HG03135 (cell line): ENCODE measurements around the gene POLR3F.
"Not testable (repeated sequence)": the region's sequence is repeated elsewhere in the genome, so short reads cannot be mapped to it uniquely, and the experiment has no call there.

Source experiments
- ATAC-seq: cut with Tn5 transposase; IDR thresholded peaks from one replicate; pipeline ENCODE4 v1.9.1; 2021; ENCODE audit warnings: mild to moderate bottlenecking, moderate library complexity; ENCODE audit not compliant: unreplicated experiment

The POLR3F gene

GRCh38 chr20:18466894-18467730 is at the start of gene POLR3F, which contains the start of gene DZANK1:
POLR3F (plus strand) TSS chr20:18467390; CDS start chr20:18467507, 117 bp downstream.
DZANK1 (minus strand) TSS chr20:18467030; CDS start chr20:18465358, 1,672 bp downstream.
- peak; percentile 95 for ATAC-seq

GRCh38 chr20:18421608-18422007 is 45.6 kb upstream of the POLR3F start:
- ATAC-seq: no peak

GRCh38 chr20:18427214-18427613 is 40.0 kb upstream of the POLR3F start:
- ATAC-seq: no peak

GRCh38 chr20:18428490-18429173 is 38.6 kb upstream of the POLR3F start:
- no peak for ATAC-seq

- ATAC-seq: no peak
These were observed 36.9 kb upstream of the POLR3F start for GRCh38 chr20:18430172-18430826.

- ATAC-seq: no peak
These were observed 36.0 kb upstream of the POLR3F start for GRCh38 chr20:18431206-18431605.

GRCh38 chr20:18436847-18437246 is 30.3 kb upstream of the POLR3F start:
- ATAC-seq: no peak

GRCh38 chr20:18440403-18440802 is 26.8 kb upstream of the POLR3F start:
- ATAC-seq: no peak

GRCh38 chr20:18443886-18444285 is 23.3 kb upstream of the POLR3F start:
- no peak for ATAC-seq

GRCh38 chr20:18456600-18456999 is 10.6 kb upstream of the POLR3F start:
- no peak for ATAC-seq

GRCh38 chr20:18465536-18466200 is 1.5 kb upstream of the POLR3F start:
- no peak for ATAC-seq

GRCh38 chr20:18466574-18466893 is 656 bp upstream of the POLR3F start:
- ATAC-seq: peak; percentile 21

- ATAC-seq: no peak
These were observed 10.0 kb downstream of the POLR3F start for GRCh38 chr20:18477218-18477617.

GRCh38 chr20:18477821-18478220 is 10.6 kb downstream of the POLR3F start:
- no peak for ATAC-seq

- ATAC-seq: no peak
These were observed 14.4 kb downstream of the POLR3F start for GRCh38 chr20:18481596-18481995.

GRCh38 chr20:18488301-18488700 is 21.1 kb downstream of the POLR3F start:
- ATAC-seq: no peak

- no peak for ATAC-seq
These were observed 28.9 kb downstream of the POLR3F start for GRCh38 chr20:18496042-18496441.

GRCh38 chr20:18496740-18497592 is 29.8 kb downstream of the POLR3F start, which contains the start of gene RBBP9:
RBBP9 (minus strand) TSS chr20:18497225; CDS start chr20:18497167, 58 bp downstream.
- peak; percentile 94 for ATAC-seq

GRCh38 chr20:18497603-18498002 is 30.4 kb downstream of the POLR3F start:
- ATAC-seq: no peak

- ATAC-seq: not testable (repeated sequence)
These were observed 34.5 kb downstream of the POLR3F start for GRCh38 chr20:18501672-18502071.
